ENCODE data around the gene LMCD1. TPM values are rescaled to one million over a fixed set of nuclear protein-coding genes. Genes with fewer than 3 reads are reported as not detected.

Gene LMCD1
- total and polyA plus RNA-seq, 8 donors = 67.0 to 86.4 (median 79.6) TPM

GRCh38 chr3:8455526-8456411, 45.9 kb upstream of the LMCD1 start:
- Histone ChIP-seq H3K27me3 (no peaks in the 10 kb centered on the region), H3K27ac (no peak overlapping the region), H3K9me3 (no peaks in the 10 kb centered on the region), H3K4me1 (no peaks in the 10 kb centered on the region), H3K4me3 (no peak overlapping the region), H3K36me3 (no peaks in the 10 kb centered on the region)
- intact Hi-C loops (cut with DNase I) = no loop called here
- no peak for TF ChIP-seq CTCF (IDR thresholded peaks at IDR 0.05)
- ATAC-seq (no peak), DNase-seq (no peak)

GRCh38 chr3:8456412-8456811, 45.2 kb upstream of the LMCD1 start:
- TF ChIP-seq CTCF (IDR thresholded peaks at IDR 0.05) = no peak
- Histone ChIP-seq H3K9me3 (no peaks in the 10 kb centered on the region), H3K4me1 (no peaks in the 10 kb centered on the region), H3K27me3 (no peaks in the 10 kb centered on the region), H3K4me3 (no peak overlapping the region), H3K27ac (no peak overlapping the region), H3K36me3 (no peaks in the 10 kb centered on the region)
- intact Hi-C loops (cut with DNase I) = no loop called here
- DNase-seq = peak in 2 of 4 donors; percentile 58 to 62
- ATAC-seq = peak; percentile 87

GRCh38 chr3:8457039-8457438, 44.6 kb upstream of the LMCD1 start:
- H3K27me3 ChIP-seq = no peaks in the 10 kb centered on the region
- H3K9me3 ChIP-seq = no peaks in the 10 kb centered on the region
- no peaks in the 10 kb centered on the region for H3K4me1 ChIP-seq
- no peaks in the 10 kb centered on the region for H3K36me3 ChIP-seq
- H3K4me3 ChIP-seq = no peak overlapping the region
- DNase-seq (no peak), ATAC-seq (no peak)
- intact Hi-C loops (cut with DNase I) = no loop called here
- H3K27ac ChIP-seq = no peak overlapping the region
- no peak for TF ChIP-seq CTCF (IDR thresholded peaks at IDR 0.05)

GRCh38 chr3:8458238-8458661, 43.4 kb upstream of the LMCD1 start:
- Histone ChIP-seq H3K27ac (peak overlapping the region; percentile 28 to 42), H3K4me1 (no peaks in the 10 kb centered on the region), H3K9me3 (no peaks in the 10 kb centered on the region), H3K4me3 (no peak overlapping the region), H3K36me3 (no peaks in the 10 kb centered on the region), H3K27me3 (no peaks in the 10 kb centered on the region)
- TF ChIP-seq CTCF (IDR thresholded peaks at IDR 0.05) = no peak
- ATAC-seq (no peak), DNase-seq (no peak)
- intact Hi-C loops (cut with DNase I) = no loop called here

GRCh38 chr3:8458711-8459110, 42.9 kb upstream of the LMCD1 start:
- peak; percentile 60 for ATAC-seq

More at GRCh38 chr3:8458711-8459110, 42.9 kb upstream of the LMCD1 start:
- H3K27me3 ChIP-seq = no peaks in the 10 kb centered on the region
- intact Hi-C loops (cut with DNase I) = no loop called here
- H3K36me3 ChIP-seq = no peaks in the 10 kb centered on the region
- no peaks in the 10 kb centered on the region for H3K9me3 ChIP-seq
- H3K4me3 ChIP-seq = no peak overlapping the region
- peak in 1 of 4 donors; percentile 60 for DNase-seq
- H3K27ac ChIP-seq = peak overlapping the region; percentile 28 to 42
- no peaks in the 10 kb centered on the region for H3K4me1 ChIP-seq
- TF ChIP-seq CTCF (IDR thresholded peaks at IDR 0.05) = no peak
